HepG2 (cell line): ENCODE results near the gene CD3D. TPM values are rescaled to one million over a fixed set of nuclear protein-coding genes. Genes with fewer than 3 reads are reported as not detected.

Experiments used
- ATAC-seq: fragments of 200-7000 bp; cut with Tn5 transposase; 3 replicates; pipeline ENCODE4 v1.9.1; 2020; ENCODE audit warnings: mild to moderate bottlenecking, moderate library complexity
- BruUV-seq: library from RNA; stranded (reverse); fragments of 400-500 nt; replicated peaks from 2 replicates; lab custom pipeline; 2021; lab: Mats Ljungman, UMichigan
- CTCF ChIA-PET: fragments of 300-600 bp; formaldehyde crosslinking; extraction: SDS; loops from one replicate; lab custom pipeline; 2021; ENCODE audit warnings: low total read pairs, inconsistent platforms, low intra/inter-chr PET ratio; lab: Yijun Ruan, JAX
- POLR2A ChIA-PET: fragments of 350-600 bp; sonication (Branson Sonifier 250); formaldehyde crosslinking; loops from one replicate; lab custom pipeline; 2020; ENCODE audit warnings: antibody characterized with exemption, inconsistent platforms; lab: Yijun Ruan, JAX
- DNase-seq: peaks from one replicate; pipeline ENCODE4 v3.0.0-alpha.2; 2015; ENCODE audit warnings: low spot score
- FAIRE-seq: peaks from 3 replicates; lab custom pipeline; 2011; peaks lifted over from hg19 to GRCh38; lab: Jason Lieb, UNC
- H2AFZ ChIP-seq: one replicate; pipeline ENCODE4 v1.6.1; 2011; ENCODE audit warnings: low read length, inconsistent platforms
- H3K27ac ChIP-seq: fragments of 300-600 bp; 3 replicates; pipeline ENCODE4 v1.8.0; 2011; ENCODE audit warnings: mixed run types, mild to moderate bottlenecking, mixed read lengths, low read length, inconsistent platforms; ENCODE audit not compliant: insufficient read depth; ENCODE audit errors: extremely low read length
- H3K27me3 ChIP-seq, 2 experiments: fragments of 200-600 bp in 1 of 2; 2 replicates in 1 of 2; 3 replicates in 1 of 2; pipeline versions ENCODE4 v1.6.0 to v1.8.0; 2011; ENCODE audit warnings: low read length in 2 of 2, mild to moderate bottlenecking in 2 of 2, moderate library complexity in 2 of 2, inconsistent platforms in 1 of 2; ENCODE audit not compliant: insufficient read depth in 2 of 2, control insufficient read depth in 1 of 2
- H3K36me3 ChIP-seq, 2 experiments: fragments of 200-600 bp in 1 of 2; replicated peaks in 1 of 2; 2 replicates in 1 of 2; 3 replicates in 1 of 2; pipeline versions ENCODE4 v1.5.1 to v1.8.0; 2011; ENCODE audit warnings: low read length in 2 of 2, inconsistent platforms in 1 of 2; ENCODE audit not compliant: insufficient read depth in 2 of 2, control insufficient read depth in 1 of 2
- H3K4me1 ChIP-seq: 2 replicates; pipeline ENCODE4 v1.5.1; 2012; ENCODE audit warnings: low read length, inconsistent platforms; ENCODE audit not compliant: insufficient read depth
- H3K4me2 ChIP-seq: 2 replicates; pipeline ENCODE4 v1.6.0; 2011; ENCODE audit warnings: low read depth, low read length, inconsistent platforms
- H3K4me3 ChIP-seq, 3 experiments: fragments of 200-600 bp in 1 of 3; sonication (generic), shearing (Covaris generic) in 1 of 3; replicated peaks in 1 of 3; 2 replicates each; pipeline ENCODE4 v1.5.1; 2011 to 2016; ENCODE audit warnings: low read length in 3 of 3, inconsistent platforms in 2 of 3, low read depth in 2 of 3, mild to moderate bottlenecking in 2 of 3, control low read depth in 1 of 3, mixed read lengths in 1 of 3; ENCODE audit not compliant: insufficient read depth in 1 of 3
- H3K79me2 ChIP-seq: one replicate; pipeline ENCODE4 v1.6.1; 2011; ENCODE audit warnings: low read length, inconsistent platforms; ENCODE audit not compliant: insufficient read depth
- H3K9ac ChIP-seq: 2 replicates; pipeline ENCODE4 v1.6.0; 2011; ENCODE audit warnings: mild to moderate bottlenecking, low read depth, low read length, inconsistent platforms; ENCODE audit not compliant: insufficient read depth
- H3K9me3 ChIP-seq: 2 replicates; pipeline ENCODE4 v1.5.1; 2012; ENCODE audit warnings: mild to moderate bottlenecking, low read length
- H4K20me1 ChIP-seq: 2 replicates; pipeline ENCODE4 v1.6.0; 2011; ENCODE audit warnings: inconsistent platforms, mild to moderate bottlenecking, low read length, moderate library complexity; ENCODE audit not compliant: insufficient read depth
- ATF7 ChIP-seq, 2 experiments: fragments of 450-650 bp in 1 of 2; sonication (generic) in 1 of 2; formaldehyde crosslinking in 1 of 2; IDR thresholded peaks; 2 replicates each; pipeline versions ENCODE4 v1.4.0 to v1.6.1; 2016 to 2020; ENCODE audit warnings: antibody characterized with exemption in 1 of 2, mild to moderate bottlenecking in 1 of 2, missing genetic modification reagents in 1 of 2
- LCORL ChIP-seq, 2 experiments: fragments of 450-650 bp in 1 of 2; sonication (generic) in 1 of 2; formaldehyde crosslinking in 1 of 2; IDR thresholded peaks; 2 replicates each; pipeline versions ENCODE4 v1.5.0 to v1.6.1; 2017 to 2020; ENCODE audit warnings: antibody characterized with exemption in 1 of 2, missing genetic modification reagents in 1 of 2
- SALL1 ChIP-seq: sonication (generic); formaldehyde crosslinking; IDR thresholded peaks from 2 replicates; pipeline ENCODE4 v1.8.0; 2022; ENCODE audit warnings: mild to moderate bottlenecking, missing genetic modification reagents
- SRF ChIP-seq: IDR thresholded peaks from 2 replicates; pipeline ENCODE4 v1.6.1; 2011; ENCODE audit warnings: mild to moderate bottlenecking, low read depth, low read length, moderate library complexity
- TGIF2 ChIP-seq: IDR thresholded peaks from 2 replicates; pipeline ENCODE4 v1.6.1; 2016; ENCODE audit warnings: control low read depth, missing compliant biosample characterization
- ZNF776 ChIP-seq: sonication (generic); formaldehyde crosslinking; IDR thresholded peaks from 2 replicates; pipeline ENCODE4 v1.4.0; 2020; ENCODE audit warnings: mild to moderate bottlenecking, missing genetic modification reagents
- ZSCAN31 ChIP-seq: sonication (generic); formaldehyde crosslinking; IDR thresholded peaks from 2 replicates; pipeline ENCODE4 v1.5.0; 2020; ENCODE audit warnings: low read depth, mild to moderate bottlenecking, missing genetic modification reagents
- WGBS: methylation state at CpG from one replicate; pipeline ENCODE4 v1.1.6; 2017; ENCODE audit warnings: low lambda C conversion rate; 5-methylcytosine and 5-hydroxymethylcytosine counted together
- in situ Hi-C: cut with HindIII; loops from 2 replicates; pipeline ENCODE4 v1.10.0; 2017; ENCODE audit warnings: low pct_unique_long_range_greater_than_20kb; ENCODE audit not compliant: extremely low pct_ligation_motif_present
- intact Hi-C: fragments of 100-400 bp; cut with micrococcal nuclease; formaldehyde crosslinking; loops from one replicate; pipeline ENCODE4 v1.10.0; 2022; ENCODE audit not compliant: unreplicated experiment
- polyA plus RNA-seq, 8 experiments: library from polyadenylated mRNA; depleted of rRNA in 3 of 8; stranded (reverse) in 7 of 8; unstranded in 1 of 8; fragments of >200 nt; fragmentation: Illumina TruSeq in 4 of 8; extraction: Trizol in 4 of 8; gene quantifications; 2 replicates each; pipeline versions ENCODE4 v1.2.1 to v1.2.3, GENCODE V29; 2011 to 2016; ENCODE audit warnings: low read depth in 4 of 8, missing spikeins in 1 of 8, mixed read lengths in 1 of 8; ENCODE audit not compliant: insufficient read depth in 1 of 8
- total RNA-seq, 5 experiments: library from RNA; depleted of rRNA; stranded (reverse); fragments of >200 nt; fragmentation: Illumina TruSeq; extraction: Trizol; gene quantifications; 2 replicates each; pipeline ENCODE4 v1.2.3, GENCODE V29; 2016; ENCODE audit warnings: low read depth in 1 of 5
- TF ChIP-seq, protein P1 (sequence below): IDR thresholded peaks from 2 replicates; pipeline ENCODE4 v1.6.1; 2016; ENCODE audit warnings: missing genetic modification reagents, missing compliant biosample characterization
- TF ChIP-seq, protein P2 (sequence below): sonication (generic); formaldehyde crosslinking; IDR thresholded peaks from 2 replicates; pipeline ENCODE4 v1.5.0; 2020; ENCODE audit warnings: mild to moderate bottlenecking, missing genetic modification reagents
- TF ChIP-seq, protein P3 (sequence below): sonication (generic); formaldehyde crosslinking; IDR thresholded peaks from 2 replicates; pipeline ENCODE4 v1.9.0; 2021; ENCODE audit warnings: missing genetic modification reagents, borderline replicate concordance

CD3D gene
- total and polyA plus RNA-seq, 2 of the 13 experiments (the other 11 are each of a cell fraction or from before 2014, with no cell fraction given) = 0.66 to 6.6 TPM

DNA sequence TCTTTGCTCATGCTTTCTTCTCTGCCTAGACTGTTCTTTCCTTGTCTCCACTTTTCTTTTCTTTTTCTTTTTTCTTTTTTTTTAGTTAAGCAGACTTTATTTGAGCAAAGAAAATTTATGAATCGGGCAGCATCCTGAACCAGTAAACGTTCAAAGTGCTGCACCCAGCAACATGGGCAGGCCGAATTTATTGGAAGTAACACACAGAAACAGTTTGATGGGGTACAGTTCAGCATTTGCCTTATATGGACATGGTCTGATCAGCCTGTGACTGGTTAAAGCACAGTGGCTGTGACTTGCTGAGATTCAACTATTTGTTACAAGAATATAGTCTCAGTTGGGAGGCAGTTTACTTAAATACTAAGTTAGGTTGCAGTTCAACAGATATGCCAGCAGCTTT is 22.0 kb downstream of the CD3D start:
- no peak for FAIRE-seq
- H3K9ac ChIP-seq = no peak overlapping the region
- in situ Hi-C loops (no loop called here), intact Hi-C loops (no loop called here)
- ATAC-seq = no peak
- 50% methylated on average over 3 of the region's 3 CpGs for WGBS
- ChIA-PET CTCF (no interaction called here), POLR2A (no interaction called here)
- H3K27ac ChIP-seq = no peak overlapping the region
- DNase-seq = no peak
- H3K27me3 ChIP-seq = peaks cover 5 to 41% of the 10 kb centered on the region in 2 experiments; a peak in 3 of 5 replicates
- BruUV-seq = no TSS peak
- TF ChIP-seq SRF (peak; percentile 70), LCORL (IDR thresholded peaks at IDR 0.05) (no peak), LCORL (CRISPR knock-in tag; IDR thresholded peaks at IDR 0.05) (no peak)
- TF ChIP-seq, protein P1, sequence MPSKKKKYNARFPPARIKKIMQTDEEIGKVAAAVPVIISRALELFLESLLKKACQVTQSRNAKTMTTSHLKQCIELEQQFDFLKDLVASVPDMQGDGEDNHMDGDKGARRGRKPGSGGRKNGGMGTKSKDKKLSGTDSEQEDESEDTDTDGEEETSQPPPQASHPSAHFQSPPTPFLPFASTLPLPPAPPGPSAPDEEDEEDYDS (CRISPR knock-in tag) = no peak
- H4K20me1 ChIP-seq = no peaks in the 10 kb centered on the region
- H3K79me2 ChIP-seq = no peaks in the 10 kb centered on the region
- H2AFZ ChIP-seq = no peak overlapping the region
- H3K4me3 ChIP-seq = no peak overlapping the region
- H3K4me1 ChIP-seq = peaks cover 29% of the 10 kb centered on the region
- H3K4me2 ChIP-seq = no peak overlapping the region
- no peaks in the 10 kb centered on the region for H3K9me3 ChIP-seq
- no peaks in the 10 kb centered on the region for H3K36me3 ChIP-seq

DNA sequence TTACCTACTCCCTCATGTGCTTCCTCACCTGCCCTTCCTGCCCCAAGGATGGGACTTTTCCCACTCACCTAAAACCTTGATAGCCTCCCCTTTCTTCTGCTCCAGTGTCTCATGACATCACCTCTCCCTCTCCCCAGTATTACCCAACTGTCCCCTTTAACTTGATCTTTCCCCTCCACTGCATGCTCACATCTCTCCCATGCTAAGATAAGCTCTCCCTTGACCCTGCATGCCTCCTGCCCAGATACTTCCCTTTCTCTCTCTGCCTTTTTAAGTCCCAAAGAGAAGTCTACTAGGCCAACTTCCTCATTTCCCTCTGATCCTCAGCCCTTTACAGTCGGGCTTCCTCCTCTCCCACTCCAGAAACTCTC is 23.2 kb downstream of the CD3D start:
- in situ Hi-C loops (no loop called here), intact Hi-C loops (no loop called here)
- no peaks in the 10 kb centered on the region for H3K36me3 ChIP-seq
- TF ChIP-seq ZSCAN31 (CRISPR knock-in tag) (no peak), ATF7 (IDR thresholded peaks at IDR 0.05) (peak; percentile 24; the same call in 1 of the 2 replicates), ATF7 (CRISPR knock-in tag; IDR thresholded peaks at IDR 0.05) (no peak), TGIF2 (no peak), ZNF776 (CRISPR knock-in tag) (no peak), SALL1 (CRISPR knock-in tag) (no peak)
- TF ChIP-seq, protein P2, sequence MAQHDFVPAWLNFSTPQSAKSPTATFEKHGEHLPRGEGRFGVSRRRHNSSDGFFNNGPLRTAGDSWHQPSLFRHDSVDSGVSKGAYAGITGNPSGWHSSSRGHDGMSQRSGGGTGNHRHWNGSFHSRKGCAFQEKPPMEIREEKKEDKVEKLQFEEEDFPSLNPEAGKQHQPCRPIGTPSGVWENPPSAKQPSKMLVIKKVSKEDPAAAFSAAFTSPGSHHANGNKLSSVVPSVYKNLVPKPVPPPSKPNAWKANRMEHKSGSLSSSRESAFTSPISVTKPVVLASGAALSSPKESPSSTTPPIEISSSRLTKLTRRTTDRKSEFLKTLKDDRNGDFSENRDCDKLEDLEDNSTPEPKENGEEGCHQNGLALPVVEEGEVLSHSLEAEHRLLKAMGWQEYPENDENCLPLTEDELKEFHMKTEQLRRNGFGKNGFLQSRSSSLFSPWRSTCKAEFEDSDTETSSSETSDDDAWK = no peak
- TF ChIP-seq, protein P3, sequence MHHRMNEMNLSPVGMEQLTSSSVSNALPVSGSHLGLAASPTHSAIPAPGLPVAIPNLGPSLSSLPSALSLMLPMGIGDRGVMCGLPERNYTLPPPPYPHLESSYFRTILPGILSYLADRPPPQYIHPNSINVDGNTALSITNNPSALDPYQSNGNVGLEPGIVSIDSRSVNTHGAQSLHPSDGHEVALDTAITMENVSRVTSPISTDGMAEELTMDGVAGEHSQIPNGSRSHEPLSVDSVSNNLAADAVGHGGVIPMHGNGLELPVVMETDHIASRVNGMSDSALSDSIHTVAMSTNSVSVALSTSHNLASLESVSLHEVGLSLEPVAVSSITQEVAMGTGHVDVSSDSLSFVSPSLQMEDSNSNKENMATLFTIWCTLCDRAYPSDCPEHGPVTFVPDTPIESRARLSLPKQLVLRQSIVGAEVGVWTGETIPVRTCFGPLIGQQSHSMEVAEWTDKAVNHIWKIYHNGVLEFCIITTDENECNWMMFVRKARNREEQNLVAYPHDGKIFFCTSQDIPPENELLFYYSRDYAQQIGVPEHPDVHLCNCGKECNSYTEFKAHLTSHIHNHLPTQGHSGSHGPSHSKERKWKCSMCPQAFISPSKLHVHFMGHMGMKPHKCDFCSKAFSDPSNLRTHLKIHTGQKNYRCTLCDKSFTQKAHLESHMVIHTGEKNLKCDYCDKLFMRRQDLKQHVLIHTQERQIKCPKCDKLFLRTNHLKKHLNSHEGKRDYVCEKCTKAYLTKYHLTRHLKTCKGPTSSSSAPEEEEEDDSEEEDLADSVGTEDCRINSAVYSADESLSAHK (CRISPR knock-in tag) = no peak
- H3K4me1 ChIP-seq = peaks cover 40% of the 10 kb centered on the region
- no peak overlapping the region for H3K9ac ChIP-seq
- ChIA-PET CTCF (no interaction called here), POLR2A (no interaction called here)
- H3K4me3 ChIP-seq = no peak overlapping the region
- DNase-seq (no peak), ATAC-seq (no peak), FAIRE-seq (no peak)
- no peak overlapping the region for H3K27ac ChIP-seq
- no TSS peak for BruUV-seq
- H4K20me1 ChIP-seq = no peaks in the 10 kb centered on the region
- peaks cover 5 to 43% of the 10 kb centered on the region in 2 experiments; a peak in 3 of 5 replicates for H3K27me3 ChIP-seq
- no peak overlapping the region for H3K4me2 ChIP-seq
- no peaks in the 10 kb centered on the region for H3K9me3 ChIP-seq
- H2AFZ ChIP-seq = no peak overlapping the region
- H3K79me2 ChIP-seq = no peaks in the 10 kb centered on the region
- WGBS = 4% methylated on average over 1 of the region's 1 CpG
